Activated naive CD4-positive, alpha-beta T cell treated with anti-CD3 and anti-CD28 coated beads, Interleukin-2, amount 50 U/mL, for 24 hours (primary cell): Measurements from ENCODE around the gene ZNF200.
"Not testable (repeated sequence)": the region's sequence is repeated elsewhere in the genome, so short reads cannot be mapped to it uniquely, and the experiment has no call there.

Experiments used
- H3K27ac Mint-ChIP-seq: one replicate; pipeline ENCODE4 v1.8.0; 2021; ENCODE audit warnings: mild to moderate bottlenecking, mixed read lengths
- H3K27me3 Mint-ChIP-seq: one replicate; pipeline ENCODE4 v1.8.0; 2021; ENCODE audit warnings: mixed read lengths
- H3K36me3 Mint-ChIP-seq: one replicate; pipeline ENCODE4 v1.8.0; 2021; ENCODE audit warnings: mixed read lengths
- H3K4me1 Mint-ChIP-seq: one replicate; pipeline ENCODE4 v1.8.0; 2021; ENCODE audit warnings: mixed read lengths
- H3K4me3 Mint-ChIP-seq: one replicate; pipeline ENCODE4 v1.8.0; 2021; ENCODE audit warnings: mild to moderate bottlenecking, mixed read lengths
- H3K9me3 Mint-ChIP-seq: one replicate; pipeline ENCODE4 v1.8.0; 2021; ENCODE audit warnings: mixed read lengths

The ZNF200 gene

DNA sequence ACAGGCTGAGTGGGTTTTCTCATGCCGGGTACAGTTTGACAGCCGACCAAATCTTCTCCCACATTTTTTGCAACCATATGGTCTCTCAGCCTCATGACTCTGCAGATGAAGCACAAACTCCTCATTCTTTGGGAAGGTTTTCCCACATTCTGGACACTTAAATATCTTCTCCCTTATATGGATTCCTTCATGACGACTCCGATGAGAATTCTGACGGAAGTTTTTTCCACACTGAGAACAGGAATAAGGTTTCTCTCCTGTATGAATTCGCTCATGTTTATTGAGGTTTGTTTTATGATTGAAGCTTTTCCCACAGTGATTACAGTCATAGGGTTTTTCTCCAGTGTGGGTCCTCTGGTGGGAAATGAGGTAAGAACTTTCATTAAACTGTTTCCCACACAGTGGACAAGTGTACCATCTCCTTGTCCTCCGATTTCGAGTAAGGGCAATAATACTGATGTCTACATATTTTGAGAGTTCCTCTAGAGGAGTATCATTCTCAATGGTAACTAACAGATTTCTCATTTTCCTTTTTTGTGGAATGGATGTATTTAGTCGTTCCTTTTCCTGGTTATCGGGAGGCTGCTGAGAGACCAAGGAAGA, 10.9 kb downstream of the ZNF200 start:
- peaks cover 20% of the 10 kb centered on the region for H3K9me3 Mint-ChIP-seq
- H3K4me3 Mint-ChIP-seq, result no peak overlapping the region
- no peaks in the 10 kb centered on the region for H3K4me1 Mint-ChIP-seq
- H3K27me3 Mint-ChIP-seq, result no peaks in the 10 kb centered on the region
- peaks cover 58% of the 10 kb centered on the region for H3K36me3 Mint-ChIP-seq
- H3K27ac Mint-ChIP-seq, result no peak overlapping the region

- H3K36me3 Mint-ChIP-seq, result peaks cover 43% of the 10 kb centered on the region
- no peaks in the 10 kb centered on the region for H3K27me3 Mint-ChIP-seq
- H3K4me3 Mint-ChIP-seq, result no peak overlapping the region
- H3K9me3 Mint-ChIP-seq, result peaks cover 17% of the 10 kb centered on the region
- peaks cover 16% of the 10 kb centered on the region for H3K4me1 Mint-ChIP-seq
- no peak overlapping the region for H3K27ac Mint-ChIP-seq
Measured at GRCh38 chr16:3220839-3221238, 14.1 kb downstream of the ZNF200 start.

- Mint-ChIP-seq H3K27me3 (no peaks in the 10 kb centered on the region), H3K36me3 (peaks cover 8% of the 10 kb centered on the region), H3K4me1 (peaks cover 48% of the 10 kb centered on the region), H3K4me3 (peak overlapping the region; percentile 74), H3K9me3 (peaks cover 6% of the 10 kb centered on the region), H3K27ac (peak overlapping the region; percentile 98)
Measured at GRCh38 chr16:3216263-3216640, 18.7 kb downstream of the ZNF200 start.

DNA sequence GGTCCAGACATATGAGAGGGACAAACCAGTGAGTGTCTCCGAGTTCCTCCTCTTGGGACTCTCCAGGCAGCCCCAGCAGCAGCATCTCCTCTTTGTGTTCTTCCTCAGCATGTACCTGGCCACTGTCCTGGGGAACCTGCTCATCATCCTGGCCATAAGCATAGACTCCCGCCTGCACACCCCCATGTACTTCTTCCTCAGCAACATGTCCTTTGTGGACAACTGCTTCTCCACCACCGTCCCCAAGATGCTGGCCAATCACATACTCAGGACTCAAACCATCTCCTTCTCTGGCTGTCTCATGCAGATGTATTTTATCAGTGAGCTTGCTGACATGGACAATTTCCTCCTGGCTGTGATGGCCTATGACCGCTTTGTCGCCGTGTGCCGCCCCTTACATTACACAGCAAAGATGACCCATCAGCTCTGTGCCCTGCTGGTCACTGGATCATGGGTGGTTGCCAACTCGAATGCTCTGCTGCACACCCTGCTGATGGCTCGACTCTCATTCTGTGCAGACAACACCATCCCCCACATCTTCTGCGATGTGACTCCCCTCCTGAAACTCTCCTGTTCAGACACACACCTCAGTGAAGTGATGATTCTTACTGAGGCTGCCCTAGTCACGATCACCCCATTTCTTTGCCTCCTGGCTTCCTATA, 19.2 kb downstream of the ZNF200 start:
- peak overlapping the region; percentile 74 for H3K4me3 Mint-ChIP-seq
- H3K27ac Mint-ChIP-seq, result peak overlapping the region; percentile 98
- H3K9me3 Mint-ChIP-seq, result peaks cover 6% of the 10 kb centered on the region
- peaks cover 8% of the 10 kb centered on the region for H3K36me3 Mint-ChIP-seq
- H3K27me3 Mint-ChIP-seq, result no peaks in the 10 kb centered on the region
- peaks cover 48% of the 10 kb centered on the region for H3K4me1 Mint-ChIP-seq

- H3K9me3 Mint-ChIP-seq, result peaks cover 6% of the 10 kb centered on the region
- peaks cover 8% of the 10 kb centered on the region for H3K36me3 Mint-ChIP-seq
- no peaks in the 10 kb centered on the region for H3K27me3 Mint-ChIP-seq
- peaks cover 48% of the 10 kb centered on the region for H3K4me1 Mint-ChIP-seq
- H3K4me3 Mint-ChIP-seq, result peak overlapping the region; percentile 74
- peak overlapping the region; percentile 98 for H3K27ac Mint-ChIP-seq
Measured at GRCh38 chr16:3214904-3215600, 19.9 kb downstream of the ZNF200 start.

DNA sequence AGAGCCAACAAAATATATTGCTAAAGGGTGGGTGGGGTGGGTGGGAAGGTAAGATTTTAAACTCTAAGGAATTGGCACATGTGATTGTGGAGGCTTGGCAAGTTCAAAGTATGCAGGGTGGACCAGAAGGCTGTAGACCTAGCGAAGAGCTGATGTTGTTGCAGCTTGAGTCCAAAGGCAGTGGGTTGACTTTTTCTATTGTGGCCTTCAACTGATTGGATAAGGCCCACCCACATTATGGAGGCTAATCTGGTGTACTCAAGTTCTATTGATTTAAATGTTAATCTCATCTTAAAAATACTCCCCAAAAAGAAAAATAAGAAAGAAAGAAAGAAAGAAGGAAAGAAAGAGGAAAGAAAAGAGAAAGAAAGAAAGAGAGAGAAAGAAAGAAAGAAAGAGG, 22.4 kb downstream of the ZNF200 start:
- Mint-ChIP-seq H3K9me3 (peaks cover 6% of the 10 kb centered on the region), H3K36me3 (peaks cover 5% of the 10 kb centered on the region), H3K4me3 (no peak overlapping the region), H3K27me3 (no peaks in the 10 kb centered on the region), H3K27ac (peak overlapping the region; percentile 43), H3K4me1 (peaks cover 45% of the 10 kb centered on the region)

GRCh38 chr16:3212006-3212405, 23.0 kb downstream of the ZNF200 start:
- Mint-ChIP-seq H3K27me3 (no peaks in the 10 kb centered on the region), H3K4me1 (peaks cover 43% of the 10 kb centered on the region), H3K9me3 (peaks cover 6% of the 10 kb centered on the region), H3K4me3 (no peak overlapping the region), H3K36me3 (peaks cover 5% of the 10 kb centered on the region), H3K27ac (peak overlapping the region; percentile 30)

GRCh38 chr16:3207086-3207953, 27.6 kb downstream of the ZNF200 start:
- no peaks in the 10 kb centered on the region for H3K9me3 Mint-ChIP-seq
- H3K27ac Mint-ChIP-seq, result no peak overlapping the region
- H3K27me3 Mint-ChIP-seq, result peaks cover 2% of the 10 kb centered on the region
- peaks cover 6% of the 10 kb centered on the region for H3K36me3 Mint-ChIP-seq
- H3K4me3 Mint-ChIP-seq, result no peak overlapping the region
- H3K4me1 Mint-ChIP-seq, result peaks cover 8% of the 10 kb centered on the region

DNA sequence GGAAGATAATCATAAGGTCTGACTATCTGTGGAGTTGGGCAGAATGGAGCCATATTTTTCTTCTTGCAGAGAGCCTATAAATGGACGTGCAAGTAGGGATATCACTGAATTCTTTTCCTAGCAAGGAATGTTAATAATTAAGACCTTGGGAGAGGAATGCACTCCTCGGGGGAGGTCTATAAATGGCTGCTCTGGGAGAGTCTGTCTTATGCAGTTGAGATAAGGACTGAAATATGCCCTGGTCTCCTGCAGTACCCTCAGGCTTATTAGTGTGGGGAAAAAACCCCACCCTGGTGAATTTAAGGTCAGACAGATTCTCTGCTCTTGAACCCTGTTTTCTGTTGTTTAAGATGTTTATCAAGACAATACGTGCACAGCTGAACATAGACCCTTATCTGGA, 29.0 kb downstream of the ZNF200 start:
- not testable (repeated sequence) for H3K4me3 Mint-ChIP-seq

GRCh38 chr16:3202903-3203539, 31.9 kb downstream of the ZNF200 start:
- Mint-ChIP-seq H3K27me3 (peaks cover 2% of the 10 kb centered on the region), H3K27ac (no peak overlapping the region), H3K4me1 (no peaks in the 10 kb centered on the region), H3K4me3 (no peak overlapping the region), H3K9me3 (no peaks in the 10 kb centered on the region), H3K36me3 (peaks cover 6% of the 10 kb centered on the region)

More for the DNA sequence above, 29.0 kb downstream of the ZNF200 start:
- not testable (repeated sequence) for H3K4me1 Mint-ChIP-seq, H3K9me3 Mint-ChIP-seq, H3K27me3 Mint-ChIP-seq, H3K27ac Mint-ChIP-seq, H3K36me3 Mint-ChIP-seq

- H3K4me3 Mint-ChIP-seq, result no peak overlapping the region
- H3K27ac Mint-ChIP-seq, result no peak overlapping the region
- no peaks in the 10 kb centered on the region for H3K36me3 Mint-ChIP-seq
- H3K27me3 Mint-ChIP-seq, result peaks cover 14% of the 10 kb centered on the region
- peaks cover 6% of the 10 kb centered on the region for H3K4me1 Mint-ChIP-seq
- no peaks in the 10 kb centered on the region for H3K9me3 Mint-ChIP-seq
Measured at GRCh38 chr16:3198334-3199072, 36.5 kb downstream of the ZNF200 start.

- H3K4me1 Mint-ChIP-seq, H3K4me3 Mint-ChIP-seq, H3K27ac Mint-ChIP-seq, H3K9me3 Mint-ChIP-seq, H3K36me3 Mint-ChIP-seq: not testable (repeated sequence)
- H3K27me3 Mint-ChIP-seq, result peaks cover 14% of the 10 kb centered on the region
Measured at GRCh38 chr16:3197694-3198333, 37.1 kb downstream of the ZNF200 start.

GRCh38 chr16:3195975-3196374, 39.0 kb downstream of the ZNF200 start:
- Mint-ChIP-seq H3K9me3 (no peaks in the 10 kb centered on the region), H3K36me3 (no peaks in the 10 kb centered on the region), H3K4me3 (no peak overlapping the region)

GRCh38 chr16:3194792-3195191, 40.2 kb downstream of the ZNF200 start:
- Mint-ChIP-seq H3K9me3 (no peaks in the 10 kb centered on the region), H3K4me1 (peaks cover 18% of the 10 kb centered on the region), H3K4me3 (no peak overlapping the region), H3K27ac (no peak overlapping the region), H3K27me3 (peaks cover 31% of the 10 kb centered on the region), H3K36me3 (peaks cover 2% of the 10 kb centered on the region)

More at GRCh38 chr16:3195975-3196374, 39.0 kb downstream of the ZNF200 start:
- H3K4me1 Mint-ChIP-seq, result peaks cover 11% of the 10 kb centered on the region
- H3K27me3 Mint-ChIP-seq, result peaks cover 22% of the 10 kb centered on the region
- no peak overlapping the region for H3K27ac Mint-ChIP-seq
